ENCODE data around the gene POLR3GL. TPM values are rescaled to one million over a fixed set of nuclear protein-coding genes. Genes with fewer than 3 reads are reported as not detected.
"Not testable (repeated sequence)": the region's sequence is repeated elsewhere in the genome, so short reads cannot be mapped to it uniquely, and the experiment has no call there.

POLR3GL gene
- total RNA-seq, 1 donor from 2014 or later: 12.0 TPM

DNA sequence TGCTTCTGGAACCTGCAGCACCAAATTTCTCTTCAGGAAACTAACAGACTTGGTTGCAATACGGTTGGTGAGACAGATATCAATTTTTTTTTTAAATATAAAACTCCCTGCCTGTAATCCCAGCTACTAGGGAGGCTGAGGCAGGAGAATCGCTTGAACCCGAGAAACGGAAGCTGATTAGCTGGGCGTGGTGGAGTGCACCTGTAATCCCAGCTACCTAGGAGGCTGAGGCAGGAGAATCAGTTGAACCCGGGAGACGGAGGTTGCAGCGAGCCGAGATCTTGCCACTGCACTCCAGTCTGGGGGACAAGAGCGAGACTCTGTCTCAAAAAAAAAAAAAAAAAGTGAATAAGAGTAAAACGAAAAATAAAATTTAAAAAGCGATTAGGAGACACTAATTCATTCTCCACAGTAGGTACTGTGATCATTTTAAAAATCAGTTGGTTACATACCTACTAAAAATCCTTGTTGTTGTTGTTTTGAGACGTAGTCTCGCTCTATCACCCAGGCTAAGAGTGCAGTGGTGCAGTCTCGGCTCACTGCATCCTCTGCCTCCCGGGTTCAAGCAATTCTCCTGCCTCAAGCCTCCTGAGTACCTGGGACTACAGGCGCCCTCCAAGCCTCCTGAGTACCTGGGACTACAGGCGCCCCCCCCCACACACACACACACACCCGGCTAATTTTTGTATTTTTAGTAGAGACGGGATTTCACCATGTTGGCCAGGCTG, 36.4 kb upstream of the POLR3GL start:
- Mint-ChIP-seq H3K27ac (no peak overlapping the region), H3K27me3 (ENCODE audit: insufficient read depth, low read depth) (peaks cover 4% of the 10 kb centered on the region), H3K4me3 (peak overlapping the region; percentile 77), H3K36me3 (peaks cover 14% of the 10 kb centered on the region), H3K4me1 (peaks cover 12% of the 10 kb centered on the region), H3K9me3 (no peaks in the 10 kb centered on the region)
- Histone ChIP-seq H3K27me3 (no peaks in the 10 kb centered on the region), H3K4me2 (peak overlapping the region; percentile 96), H3K36me3 (peaks cover 4% of the 10 kb centered on the region), H3K4me3 (peak overlapping the region; percentile 78), H3K9ac (peak overlapping the region; percentile 94), H4K20me1 (ENCODE audit: low read depth) (no peaks in the 10 kb centered on the region), H3F3A (ENCODE audit: low read depth) (peaks cover 38% of the 10 kb centered on the region), H3K27ac (peak overlapping the region; percentile 88), H3K79me2 (ENCODE audit: low read depth) (peaks cover 22% of the 10 kb centered on the region), H2AFZ (replicated peaks) (peak overlapping the region; percentile 92), H3K9me3 (ENCODE audit: low read depth) (no peaks in the 10 kb centered on the region), H3K4me1 (peaks cover 18% of the 10 kb centered on the region)
- no peak for DNase-seq (ENCODE audit: low spot score)
- no peak for TF ChIP-seq EZH2phosphoT487 (IDR thresholded peaks at IDR 0.05)

DNA sequence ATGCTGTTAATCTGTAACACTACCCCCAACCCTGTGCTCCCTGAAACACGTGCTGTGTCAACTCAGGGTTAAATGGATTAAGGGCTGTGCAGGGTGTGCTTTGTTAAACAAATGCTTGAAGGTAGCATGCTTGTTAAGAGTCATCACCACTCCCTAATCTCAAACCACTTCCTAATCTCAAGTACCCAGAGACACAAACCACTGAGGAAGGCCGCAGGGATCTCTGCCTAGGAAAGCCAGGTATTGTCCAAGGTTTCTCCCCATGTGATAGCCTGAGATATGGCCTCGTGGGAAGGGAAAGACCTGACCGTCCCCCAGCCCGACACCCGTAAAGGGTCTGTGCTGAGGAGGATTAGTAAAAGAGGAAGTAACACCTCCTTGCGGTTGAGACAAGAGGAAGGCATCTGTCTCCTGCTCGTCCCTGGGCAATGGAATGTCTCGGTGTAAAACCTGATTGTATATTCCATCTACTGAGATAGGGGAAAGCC, 31.9 kb upstream of the POLR3GL start:
- not testable (repeated sequence) for H3K9me3 ChIP-seq (ENCODE audit: low read depth); H3K27ac ChIP-seq; H3K27me3 Mint-ChIP-seq (ENCODE audit: insufficient read depth, low read depth); H3K36me3 Mint-ChIP-seq; H3K9ac ChIP-seq; H3K27me3 ChIP-seq; H3K27ac Mint-ChIP-seq; H4K20me1 ChIP-seq (ENCODE audit: low read depth); H3K4me3 Mint-ChIP-seq; H3K9me3 Mint-ChIP-seq; H3K36me3 ChIP-seq; H3K79me2 ChIP-seq (ENCODE audit: low read depth); H3K4me3 ChIP-seq
- Histone ChIP-seq H3F3A (ENCODE audit: low read depth) (peaks cover 38% of the 10 kb centered on the region), H3K4me1 (peaks cover 13% of the 10 kb centered on the region), H2AFZ (replicated peaks) (peak overlapping the region; percentile 79), H3K4me2 (peak overlapping the region; percentile 11)
- peak; percentile 20 for DNase-seq (ENCODE audit: low spot score)
- peaks cover 13% of the 10 kb centered on the region for H3K4me1 Mint-ChIP-seq

DNA sequence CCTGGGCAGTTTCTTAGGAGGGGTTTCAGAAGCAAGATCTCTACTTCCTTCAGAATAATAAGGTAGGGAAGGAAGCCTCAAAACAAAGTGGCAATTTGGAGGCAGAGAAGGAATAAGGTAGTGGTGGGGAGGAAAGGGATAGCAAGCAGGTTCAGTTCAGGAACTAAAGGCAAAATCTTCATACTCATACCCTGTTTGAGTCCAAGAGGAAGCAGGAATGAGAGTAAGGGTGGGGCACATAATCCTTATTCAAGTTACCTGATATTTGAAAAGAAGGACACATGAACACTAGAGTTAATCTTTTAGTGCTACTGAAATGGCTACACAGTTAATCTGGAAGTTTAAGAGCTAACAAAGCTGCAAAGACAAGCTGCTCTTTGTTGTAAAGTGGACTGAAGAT, 28.8 kb upstream of the POLR3GL start:
- Histone ChIP-seq H3K4me1 (peaks cover 13% of the 10 kb centered on the region), H3K4me3 (no peak overlapping the region), H3K9ac (no peak overlapping the region), H3K27me3 (no peaks in the 10 kb centered on the region), H3K4me2 (no peak overlapping the region), H3K36me3 (no peaks in the 10 kb centered on the region), H3F3A (ENCODE audit: low read depth) (peaks cover 17% of the 10 kb centered on the region), H3K9me3 (ENCODE audit: low read depth) (no peaks in the 10 kb centered on the region), H3K27ac (no peak overlapping the region), H3K79me2 (ENCODE audit: low read depth) (no peaks in the 10 kb centered on the region), H2AFZ (replicated peaks) (no peak overlapping the region), H4K20me1 (ENCODE audit: low read depth) (no peaks in the 10 kb centered on the region)
- Mint-ChIP-seq H3K9me3 (no peaks in the 10 kb centered on the region), H3K27ac (no peak overlapping the region), H3K4me3 (no peak overlapping the region), H3K4me1 (peaks cover 11% of the 10 kb centered on the region), H3K27me3 (ENCODE audit: insufficient read depth, low read depth) (no peaks in the 10 kb centered on the region), H3K36me3 (peaks cover 4% of the 10 kb centered on the region)
- TF ChIP-seq EZH2phosphoT487 (IDR thresholded peaks at IDR 0.05) (no peak), EZH2 (IDR thresholded peaks at IDR 0.05) (no peak)
- TF ChIP-seq, protein P1, sequence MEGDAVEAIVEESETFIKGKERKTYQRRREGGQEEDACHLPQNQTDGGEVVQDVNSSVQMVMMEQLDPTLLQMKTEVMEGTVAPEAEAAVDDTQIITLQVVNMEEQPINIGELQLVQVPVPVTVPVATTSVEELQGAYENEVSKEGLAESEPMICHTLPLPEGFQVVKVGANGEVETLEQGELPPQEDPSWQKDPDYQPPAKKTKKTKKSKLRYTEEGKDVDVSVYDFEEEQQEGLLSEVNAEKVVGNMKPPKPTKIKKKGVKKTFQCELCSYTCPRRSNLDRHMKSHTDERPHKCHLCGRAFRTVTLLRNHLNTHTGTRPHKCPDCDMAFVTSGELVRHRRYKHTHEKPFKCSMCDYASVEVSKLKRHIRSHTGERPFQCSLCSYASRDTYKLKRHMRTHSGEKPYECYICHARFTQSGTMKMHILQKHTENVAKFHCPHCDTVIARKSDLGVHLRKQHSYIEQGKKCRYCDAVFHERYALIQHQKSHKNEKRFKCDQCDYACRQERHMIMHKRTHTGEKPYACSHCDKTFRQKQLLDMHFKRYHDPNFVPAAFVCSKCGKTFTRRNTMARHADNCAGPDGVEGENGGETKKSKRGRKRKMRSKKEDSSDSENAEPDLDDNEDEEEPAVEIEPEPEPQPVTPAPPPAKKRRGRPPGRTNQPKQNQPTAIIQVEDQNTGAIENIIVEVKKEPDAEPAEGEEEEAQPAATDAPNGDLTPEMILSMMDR (IDR thresholded peaks at IDR 0.05): no peak
- no peak for DNase-seq (ENCODE audit: low spot score)

DNA sequence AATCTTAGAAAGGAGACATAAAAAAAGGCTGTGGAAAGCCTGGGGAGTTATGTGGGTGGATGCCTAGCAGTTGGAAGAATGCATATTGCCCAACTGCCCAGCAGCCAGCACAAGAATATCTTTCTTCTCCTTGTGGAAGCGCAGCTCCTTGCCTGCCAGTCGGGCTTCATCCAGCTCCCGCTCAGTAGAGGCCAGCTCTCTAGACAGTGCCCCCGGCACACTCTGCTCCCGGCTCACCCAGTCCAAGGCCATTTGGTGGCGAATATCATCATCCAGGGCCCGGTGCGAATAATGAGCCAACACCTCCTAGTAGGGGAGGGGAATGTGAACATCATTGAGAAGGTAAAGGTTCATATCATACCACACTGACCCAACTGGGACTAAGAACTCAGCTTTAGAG, 28.2 kb upstream of the POLR3GL start:
- Histone ChIP-seq H4K20me1 (ENCODE audit: low read depth) (no peaks in the 10 kb centered on the region), H3K36me3 (no peaks in the 10 kb centered on the region), H3K4me2 (no peak overlapping the region), H3K9me3 (ENCODE audit: low read depth) (no peaks in the 10 kb centered on the region), H3K79me2 (ENCODE audit: low read depth) (no peaks in the 10 kb centered on the region), H3K9ac (no peak overlapping the region), H3K27me3 (no peaks in the 10 kb centered on the region), H3K4me3 (no peak overlapping the region), H2AFZ (replicated peaks) (no peak overlapping the region), H3F3A (ENCODE audit: low read depth) (peaks cover 17% of the 10 kb centered on the region), H3K4me1 (peaks cover 13% of the 10 kb centered on the region), H3K27ac (no peak overlapping the region)
- H3K4me1 Mint-ChIP-seq: peaks cover 11% of the 10 kb centered on the region
- TF ChIP-seq EZH2 (IDR thresholded peaks at IDR 0.05): no peak
- no peak for TF ChIP-seq EZH2phosphoT487 (IDR thresholded peaks at IDR 0.05)
- TF ChIP-seq, protein P1 (IDR thresholded peaks at IDR 0.05): no peak
- no peak for DNase-seq (ENCODE audit: low spot score)
- H3K27ac Mint-ChIP-seq: no peak overlapping the region
- H3K27me3 Mint-ChIP-seq (ENCODE audit: insufficient read depth, low read depth): no peaks in the 10 kb centered on the region
- H3K4me3 Mint-ChIP-seq: no peak overlapping the region
- H3K9me3 Mint-ChIP-seq: no peaks in the 10 kb centered on the region
- peaks cover 6% of the 10 kb centered on the region for H3K36me3 Mint-ChIP-seq

Data from neural progenitor cell (in vitro differentiated cells).